HUES48 (cell line): ENCODE measurements around the gene SMAD7.

Experiments used
- H3K27ac ChIP-seq: one replicate; pipeline ENCODE4 v1.7.0; 2013; ENCODE audit warnings: low read depth, low read length, inconsistent platforms
- H3K27me3 ChIP-seq: 2 replicates; pipeline ENCODE4 v1.6.1; 2013; ENCODE audit warnings: mild to moderate bottlenecking, low read length; ENCODE audit not compliant: control insufficient read depth, insufficient read depth
- H3K36me3 ChIP-seq: 2 replicates; pipeline ENCODE4 v1.6.1; 2013; ENCODE audit warnings: low read length; ENCODE audit not compliant: control insufficient read depth, insufficient read depth
- H3K4me1 ChIP-seq: 2 replicates; pipeline ENCODE4 v1.6.1; 2013; ENCODE audit warnings: mild to moderate bottlenecking, low read length; ENCODE audit not compliant: control insufficient read depth, insufficient read depth
- H3K4me3 ChIP-seq: 2 replicates; pipeline ENCODE4 v1.5.1; 2013; ENCODE audit warnings: mild to moderate bottlenecking, low read depth, low read length
- H3K9ac ChIP-seq: 2 replicates; pipeline ENCODE4 v1.6.1; 2013; ENCODE audit warnings: mild to moderate bottlenecking, low read depth, low read length, moderate library complexity
- H3K9me3 ChIP-seq: 2 replicates; pipeline ENCODE4 v1.6.1; 2013; ENCODE audit warnings: low read length; ENCODE audit not compliant: control insufficient read depth, insufficient read depth

SMAD7 gene

DNA sequence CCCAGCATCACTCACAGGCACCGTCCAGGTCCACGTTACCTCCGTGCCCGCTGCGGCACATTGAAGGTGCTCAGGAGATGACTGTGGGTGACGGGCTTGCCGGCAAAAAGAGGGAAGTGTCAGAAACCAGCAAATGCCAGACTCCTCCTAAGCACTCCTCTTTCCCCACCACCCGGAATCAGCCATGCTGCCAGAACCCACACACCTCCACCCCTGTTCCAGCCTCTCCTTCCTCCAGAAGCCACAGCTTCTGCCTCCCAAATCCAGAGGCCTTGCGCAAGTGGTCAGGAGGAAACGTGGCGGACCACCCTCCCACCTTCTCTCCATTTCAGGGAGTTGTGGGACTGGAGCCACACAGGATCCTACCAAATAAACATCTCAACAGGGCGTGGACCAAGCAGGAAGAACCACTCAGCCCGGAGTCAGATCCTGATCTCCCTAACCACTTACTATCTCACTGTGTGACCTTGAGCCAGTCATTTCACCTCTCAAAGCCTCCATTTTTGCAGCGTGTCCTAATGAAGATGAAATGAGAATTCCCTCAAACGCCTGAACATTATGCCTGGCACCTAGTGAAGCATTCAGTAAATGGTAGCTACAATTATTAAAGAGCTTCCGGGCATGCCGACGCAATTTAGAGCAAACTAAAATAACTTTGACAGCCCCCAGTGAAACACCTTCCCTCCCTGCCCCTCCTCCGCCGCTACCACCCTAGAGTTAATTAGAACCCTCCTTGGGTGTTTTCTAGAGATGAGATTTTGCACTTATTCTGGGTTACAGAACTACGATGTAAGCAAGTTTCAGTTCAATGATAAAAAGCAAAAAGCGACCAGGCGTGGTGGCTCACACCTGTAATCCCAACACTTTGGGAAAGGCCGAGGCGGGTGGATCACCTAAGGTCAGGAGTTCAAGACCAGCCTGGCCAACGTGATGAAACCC lies 32.9 kb downstream of the SMAD7 start:
- Histone ChIP-seq H3K9ac (no peak overlapping the region), H3K4me1 (peaks cover 9% of the 10 kb centered on the region; the same call in 1 of the 2 replicates), H3K9me3 (no peaks in the 10 kb centered on the region), H3K27me3 (no peaks in the 10 kb centered on the region), H3K27ac (no peak overlapping the region), H3K36me3 (peaks cover 34% of the 10 kb centered on the region), H3K4me3 (no peak overlapping the region)

DNA sequence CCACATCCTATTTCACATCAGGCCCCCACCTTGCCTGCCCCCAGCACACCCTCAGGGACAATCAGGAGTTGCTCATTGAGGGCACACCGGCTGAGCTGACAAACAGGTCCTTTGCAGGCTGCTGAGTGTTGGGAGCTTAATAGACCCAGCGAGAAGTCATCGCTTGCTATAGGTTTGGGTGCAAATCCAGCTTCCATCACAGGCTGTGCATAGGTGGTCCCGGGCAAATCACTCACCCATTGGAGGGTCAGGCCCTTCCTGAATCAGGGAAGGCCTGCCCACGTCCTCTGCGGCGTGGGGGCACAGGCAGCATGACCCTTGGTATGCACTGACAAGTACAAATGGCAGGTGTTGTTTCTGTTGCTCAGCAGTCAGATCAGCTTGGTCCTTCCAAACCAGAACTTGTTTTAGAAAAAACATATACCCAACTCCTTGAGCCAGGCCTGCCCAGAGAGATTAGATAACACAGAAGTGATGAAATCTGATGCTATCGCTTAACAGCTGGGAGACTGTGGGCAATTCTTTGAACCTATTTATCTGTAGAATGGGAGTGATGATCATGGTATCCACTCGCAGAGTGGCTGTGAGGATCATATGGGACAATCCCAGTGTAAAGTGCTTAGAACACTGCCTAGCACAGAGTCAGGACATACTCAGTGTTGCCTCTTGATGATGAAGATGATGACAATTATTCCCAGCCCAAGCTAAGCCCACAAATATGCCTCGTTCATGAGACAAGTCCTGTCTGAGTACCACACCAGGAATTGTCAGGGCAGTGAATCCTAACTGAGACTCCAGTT lies 34.9 kb downstream of the SMAD7 start:
- Histone ChIP-seq H3K27me3 (no peaks in the 10 kb centered on the region), H3K4me1 (0 out of 2 replicates have a peak, but pooled peaks cover 7% of the 10 kb centered on the region), H3K36me3 (peaks cover 17% of the 10 kb centered on the region; the same call in 1 of the 2 replicates), H3K27ac (no peak overlapping the region), H3K9ac (no peak overlapping the region), H3K9me3 (no peaks in the 10 kb centered on the region), H3K4me3 (no peak overlapping the region)

DNA sequence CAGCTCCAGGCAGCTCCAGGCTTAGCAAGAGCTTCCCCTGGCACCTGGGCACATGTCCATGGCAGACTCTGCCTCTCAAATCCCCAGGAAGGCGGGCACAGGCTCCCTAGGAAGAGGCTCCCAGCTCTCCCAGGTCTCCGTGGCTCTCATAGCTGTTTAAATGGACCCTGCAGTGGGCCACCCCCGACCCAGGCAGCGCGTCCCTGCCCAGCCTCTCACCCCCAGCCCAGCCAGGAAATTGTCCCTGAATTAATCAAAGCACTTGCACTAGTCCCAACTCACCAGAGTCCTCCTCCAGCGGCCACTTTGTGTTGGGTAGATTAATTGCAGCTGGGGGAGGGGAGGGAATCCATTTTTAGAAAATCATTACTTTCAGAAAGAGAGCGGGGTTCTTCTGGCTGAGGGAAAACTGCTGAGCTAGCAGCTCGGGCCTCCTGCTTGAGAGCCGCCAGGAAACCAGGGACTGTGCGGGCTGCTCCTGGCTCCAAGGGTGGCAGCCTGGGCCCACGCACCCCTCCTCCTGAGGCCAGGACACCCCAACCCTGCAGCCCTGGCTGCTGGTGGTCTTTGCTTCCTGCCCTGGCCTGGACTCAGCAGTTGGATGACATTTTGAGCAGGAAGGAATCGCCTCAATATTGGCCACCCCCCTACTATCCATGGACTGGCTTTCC lies 36.0 kb downstream of the SMAD7 start:
- Histone ChIP-seq H3K27ac (no peak overlapping the region), H3K36me3 (peaks cover 7% of the 10 kb centered on the region; the same call in 1 of the 2 replicates), H3K9ac (no peak overlapping the region), H3K27me3 (no peaks in the 10 kb centered on the region), H3K9me3 (no peaks in the 10 kb centered on the region), H3K4me1 (0 out of 2 replicates have a peak, but pooled peaks cover 7% of the 10 kb centered on the region), H3K4me3 (no peak overlapping the region)

DNA sequence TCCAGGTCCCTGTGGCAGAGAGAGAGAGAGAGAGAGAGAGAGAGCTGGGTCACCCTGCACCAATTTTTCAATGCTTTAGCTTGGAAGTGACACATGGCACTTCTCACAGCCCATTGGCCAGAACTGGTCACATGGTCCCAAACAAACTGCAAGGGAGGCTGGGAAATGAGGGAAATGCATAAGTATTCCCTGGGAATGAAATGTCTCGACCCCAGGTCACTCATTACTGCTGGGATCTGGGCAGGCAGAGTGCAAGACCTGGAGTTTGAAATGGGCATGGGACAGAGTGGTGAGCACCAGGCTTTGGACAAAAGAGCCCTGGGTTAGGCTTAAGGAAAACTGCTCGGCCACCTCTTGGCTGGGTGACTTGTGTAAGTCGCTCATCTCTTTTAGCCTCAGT lies 37.0 kb downstream of the SMAD7 start:
- Histone ChIP-seq H3K27ac (no peak overlapping the region), H3K9ac (no peak overlapping the region), H3K4me1 (0 out of 2 replicates have a peak, but pooled peaks cover 7% of the 10 kb centered on the region)

DNA sequence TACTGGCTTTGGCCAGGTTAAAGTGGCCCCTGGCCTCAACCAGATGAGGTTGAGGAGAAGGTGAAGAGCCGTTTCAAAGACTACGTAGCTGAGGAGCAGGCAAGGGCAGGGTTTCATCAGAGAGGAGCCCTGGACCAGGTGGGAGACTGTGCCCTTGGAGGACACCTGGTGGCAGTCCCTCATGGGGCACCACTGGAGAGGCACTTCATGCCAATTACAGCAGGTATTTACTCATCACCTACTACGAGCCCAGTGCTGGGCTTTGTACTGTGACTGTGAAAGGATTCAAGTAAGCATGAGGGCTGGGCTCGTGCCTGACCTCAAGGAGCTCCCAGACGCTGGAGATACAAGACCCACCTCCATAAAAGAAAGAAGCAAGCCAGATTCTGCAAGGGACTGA lies 37.6 kb downstream of the SMAD7 start:
- no peak overlapping the region for H3K4me3 ChIP-seq
- H3K27me3 ChIP-seq = no peaks in the 10 kb centered on the region
- no peaks in the 10 kb centered on the region for H3K36me3 ChIP-seq
- 0 out of 2 replicates have a peak, but pooled peaks cover 7% of the 10 kb centered on the region for H3K4me1 ChIP-seq
- no peak overlapping the region for H3K9ac ChIP-seq
- H3K9me3 ChIP-seq = no peaks in the 10 kb centered on the region
- no peak overlapping the region for H3K27ac ChIP-seq

More for the DNA sequence above, 37.0 kb downstream of the SMAD7 start:
- no peaks in the 10 kb centered on the region for H3K36me3 ChIP-seq
- H3K9me3 ChIP-seq = no peaks in the 10 kb centered on the region
- H3K27me3 ChIP-seq = no peaks in the 10 kb centered on the region
- H3K4me3 ChIP-seq = no peak overlapping the region

DNA sequence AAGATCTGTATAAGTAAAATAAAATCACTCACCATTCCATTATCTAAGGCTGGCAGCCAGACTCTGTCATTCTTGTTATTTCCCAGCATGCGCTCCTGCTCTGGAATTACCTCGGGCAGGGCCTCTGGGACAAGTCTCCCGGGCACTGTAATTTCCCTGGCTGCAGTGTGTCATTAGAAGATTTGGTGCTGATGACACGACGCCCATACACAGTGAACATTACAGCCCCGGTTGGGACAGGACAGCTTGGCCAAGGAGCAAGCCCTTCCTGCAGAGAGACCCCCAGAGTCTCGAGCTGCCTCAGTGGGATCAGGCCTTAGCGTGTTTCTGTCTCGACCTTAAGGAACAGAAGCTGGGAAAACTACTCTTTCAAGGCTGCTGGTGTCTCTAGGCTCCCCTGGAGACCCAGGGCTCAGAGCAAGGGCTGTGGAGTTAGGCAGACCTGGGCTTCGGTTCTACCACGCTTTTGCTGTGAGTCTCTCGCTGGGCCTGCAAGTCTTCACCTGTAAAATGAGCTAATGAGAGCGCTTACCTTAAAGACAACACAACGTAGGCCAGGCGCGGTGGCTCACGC lies 39.7 kb downstream of the SMAD7 start:
- H3K4me1 ChIP-seq = 0 out of 2 replicates have a peak, but pooled peaks cover 7% of the 10 kb centered on the region
- no peak overlapping the region for H3K9ac ChIP-seq
- H3K36me3 ChIP-seq = no peaks in the 10 kb centered on the region
- no peaks in the 10 kb centered on the region for H3K9me3 ChIP-seq
- no peak overlapping the region for H3K4me3 ChIP-seq
- no peak overlapping the region for H3K27ac ChIP-seq
- H3K27me3 ChIP-seq = no peaks in the 10 kb centered on the region

DNA sequence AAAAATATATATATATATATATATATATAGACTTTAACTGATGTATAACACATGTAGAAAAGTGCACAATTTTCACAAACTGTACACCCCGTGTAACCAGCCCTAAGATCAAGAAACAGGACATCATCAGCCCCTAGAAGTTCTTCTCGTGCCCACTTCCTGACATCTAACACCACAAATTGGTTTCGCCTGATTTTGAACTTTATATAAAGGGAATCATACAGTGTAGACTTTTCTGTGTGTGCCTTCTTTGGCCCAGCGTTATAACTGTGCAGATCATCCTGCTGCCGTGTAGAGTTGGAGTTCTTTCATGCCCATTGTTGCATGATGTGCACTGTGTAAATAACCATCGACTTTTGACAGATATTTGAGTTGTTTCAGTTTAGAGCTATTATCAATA lies 41.0 kb downstream of the SMAD7 start:
- Histone ChIP-seq H3K9ac (no peak overlapping the region), H3K9me3 (no peaks in the 10 kb centered on the region), H3K27me3 (no peaks in the 10 kb centered on the region), H3K27ac (no peak overlapping the region), H3K4me1 (0 out of 2 replicates have a peak, but pooled peaks cover 4% of the 10 kb centered on the region), H3K4me3 (no peak overlapping the region), H3K36me3 (no peaks in the 10 kb centered on the region)

DNA sequence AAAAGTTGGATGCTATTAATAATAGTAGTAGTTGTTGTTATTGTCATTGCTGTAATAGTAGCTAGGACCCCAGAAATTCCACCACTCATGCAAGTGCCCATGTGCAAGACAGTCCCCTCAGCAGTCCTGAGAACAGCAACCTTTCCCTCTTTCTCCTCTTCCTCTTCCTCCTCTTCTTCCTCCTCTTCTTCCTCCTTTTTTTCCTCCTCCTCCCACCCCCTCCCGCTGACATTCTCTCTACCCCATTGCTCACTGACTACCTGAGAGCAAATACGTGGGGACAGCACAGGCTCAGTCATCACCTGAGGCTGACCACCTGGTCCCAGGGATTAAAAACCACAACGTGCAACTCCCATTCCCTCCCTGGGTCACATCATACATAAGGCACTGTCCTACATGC lies 41.8 kb downstream of the SMAD7 start:
- no peaks in the 10 kb centered on the region for H3K27me3 ChIP-seq
- H3K4me1 ChIP-seq = no peaks in the 10 kb centered on the region
- no peak overlapping the region for H3K9ac ChIP-seq
- H3K4me3 ChIP-seq = no peak overlapping the region
- H3K27ac ChIP-seq = no peak overlapping the region
- H3K9me3 ChIP-seq = no peaks in the 10 kb centered on the region
- no peaks in the 10 kb centered on the region for H3K36me3 ChIP-seq

DNA sequence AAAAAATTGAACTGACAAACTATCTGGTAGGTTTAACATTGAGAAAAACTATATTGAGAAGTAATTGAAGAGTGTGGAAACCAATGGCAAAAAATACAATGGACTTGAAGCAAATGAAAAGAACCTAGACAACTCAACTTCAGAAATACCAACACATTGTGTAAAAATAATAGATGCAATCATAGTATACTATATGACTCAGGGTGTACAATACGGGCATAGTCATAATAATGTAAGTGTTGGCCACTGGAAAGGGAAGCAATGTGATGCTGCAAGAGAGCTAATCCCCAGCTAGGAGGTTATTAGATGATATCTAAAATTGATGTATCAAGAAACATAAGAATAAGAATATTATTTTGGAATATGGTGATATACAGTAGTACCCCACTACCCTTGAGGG lies 45.3 kb downstream of the SMAD7 start:
- no peaks in the 10 kb centered on the region for H3K4me1 ChIP-seq
- no peak overlapping the region for H3K27ac ChIP-seq
- H3K27me3 ChIP-seq = no peaks in the 10 kb centered on the region

DNA sequence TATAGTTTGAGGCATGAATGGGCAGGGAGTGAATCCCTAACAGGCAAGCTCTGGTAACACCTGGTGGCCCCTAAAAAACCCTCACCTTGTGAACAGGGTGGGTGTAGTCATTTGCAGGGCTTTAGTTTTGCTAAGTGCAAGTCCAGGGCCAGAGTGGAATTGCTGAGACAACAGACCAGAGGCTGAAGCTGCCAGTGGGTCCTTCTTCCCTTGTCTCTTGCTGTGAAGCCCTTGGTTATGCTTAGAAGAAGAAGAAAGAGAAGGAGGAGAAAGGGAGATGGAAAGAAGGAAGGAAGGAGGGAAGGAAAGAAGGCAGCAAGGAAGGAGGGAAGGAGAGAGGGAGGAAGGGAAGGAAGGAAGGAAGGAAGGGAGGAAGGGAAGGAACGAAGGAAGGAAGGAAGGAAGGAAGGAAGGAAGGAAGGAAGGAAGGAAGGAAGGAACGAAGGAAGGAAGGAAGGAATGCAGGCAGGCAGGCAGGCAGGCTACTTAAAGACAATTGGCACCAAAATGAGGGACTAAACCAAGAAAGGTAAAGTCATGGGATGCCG lies 45.8 kb downstream of the SMAD7 start:
- no peak overlapping the region for H3K9ac ChIP-seq
- H3K27ac ChIP-seq = no peak overlapping the region
- H3K9me3 ChIP-seq = no peaks in the 10 kb centered on the region

More for the DNA sequence above, 45.3 kb downstream of the SMAD7 start:
- Histone ChIP-seq H3K9me3 (no peaks in the 10 kb centered on the region), H3K4me3 (no peak overlapping the region), H3K9ac (no peak overlapping the region), H3K36me3 (no peaks in the 10 kb centered on the region)

More for the DNA sequence above, 45.8 kb downstream of the SMAD7 start:
- no peaks in the 10 kb centered on the region for H3K36me3 ChIP-seq
- no peak overlapping the region for H3K4me3 ChIP-seq
- H3K4me1 ChIP-seq = no peaks in the 10 kb centered on the region
- H3K27me3 ChIP-seq = no peaks in the 10 kb centered on the region
